Activated CD8-positive, alpha-beta memory T cell treated with anti-CD3 and anti-CD28 coated beads, Interleukin-2, amount 50 U/mL, for 24 hours (primary cell): Measurements from ENCODE around the gene PNPLA2.

Source experiments
- DNase-seq: peaks from one replicate; pipeline ENCODE4 v3.0.0-alpha.2; 2020; ENCODE audit errors: extremely low read depth

PNPLA2 gene

DNA sequence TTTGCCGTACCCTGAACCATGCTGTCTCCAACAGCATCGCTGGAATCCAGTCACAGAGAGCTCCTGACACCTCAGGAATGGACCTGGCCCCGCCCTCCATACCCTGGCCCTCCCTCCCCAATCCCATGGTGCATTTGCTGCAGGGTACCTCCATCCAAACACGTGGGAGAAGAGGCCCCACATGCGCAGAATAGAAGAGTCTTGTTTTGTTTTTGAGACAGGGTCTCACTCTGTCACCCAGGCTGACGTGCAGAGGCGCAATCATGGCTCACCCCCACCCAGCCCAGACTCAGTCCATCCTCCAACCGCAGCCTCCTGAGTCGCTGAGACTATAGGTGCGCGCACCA lies 2.3 kb upstream of the PNPLA2 start:
- no peak for DNase-seq

DNA sequence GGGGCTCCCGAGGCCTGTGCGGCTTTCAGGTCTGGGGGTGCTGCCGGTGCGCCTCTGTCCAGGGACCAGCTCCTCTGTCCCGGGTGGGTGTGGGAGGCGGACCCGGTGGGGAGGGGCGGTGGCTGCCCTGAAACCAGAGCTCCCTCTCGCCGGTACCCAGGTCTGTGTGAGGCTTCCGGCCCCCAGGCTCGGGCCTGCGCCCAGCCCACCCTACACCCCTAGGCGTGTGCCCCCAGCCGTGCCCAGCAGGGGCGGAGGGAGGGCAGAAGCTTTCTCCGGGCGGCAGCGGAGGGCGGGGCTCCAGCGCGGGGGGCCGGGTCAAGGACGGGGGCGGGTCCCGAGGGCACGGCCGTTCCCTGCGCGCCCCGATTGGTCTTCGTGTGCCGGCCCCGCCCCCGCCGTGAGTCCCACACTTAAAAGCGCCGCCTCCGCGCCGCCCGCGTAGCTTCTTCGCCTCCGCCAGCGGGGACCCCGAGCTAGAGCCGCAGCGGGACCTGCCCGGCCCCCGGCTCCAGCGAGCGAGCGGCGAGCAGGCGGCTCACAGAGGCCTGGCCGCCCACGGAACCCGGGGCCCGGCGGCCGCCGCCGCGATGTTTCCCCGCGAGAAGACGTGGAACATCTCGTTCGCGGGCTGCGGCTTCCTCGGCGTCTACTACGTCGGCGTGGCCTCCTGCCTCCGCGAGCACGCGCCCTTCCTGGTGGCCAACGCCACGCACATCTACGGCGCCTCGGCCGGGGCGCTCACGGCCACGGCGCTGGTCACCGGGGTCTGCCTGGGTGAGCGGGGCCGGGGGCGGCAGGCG lies 616 bp downstream of the PNPLA2 start:
- peak; percentile 65 for DNase-seq

DNA sequence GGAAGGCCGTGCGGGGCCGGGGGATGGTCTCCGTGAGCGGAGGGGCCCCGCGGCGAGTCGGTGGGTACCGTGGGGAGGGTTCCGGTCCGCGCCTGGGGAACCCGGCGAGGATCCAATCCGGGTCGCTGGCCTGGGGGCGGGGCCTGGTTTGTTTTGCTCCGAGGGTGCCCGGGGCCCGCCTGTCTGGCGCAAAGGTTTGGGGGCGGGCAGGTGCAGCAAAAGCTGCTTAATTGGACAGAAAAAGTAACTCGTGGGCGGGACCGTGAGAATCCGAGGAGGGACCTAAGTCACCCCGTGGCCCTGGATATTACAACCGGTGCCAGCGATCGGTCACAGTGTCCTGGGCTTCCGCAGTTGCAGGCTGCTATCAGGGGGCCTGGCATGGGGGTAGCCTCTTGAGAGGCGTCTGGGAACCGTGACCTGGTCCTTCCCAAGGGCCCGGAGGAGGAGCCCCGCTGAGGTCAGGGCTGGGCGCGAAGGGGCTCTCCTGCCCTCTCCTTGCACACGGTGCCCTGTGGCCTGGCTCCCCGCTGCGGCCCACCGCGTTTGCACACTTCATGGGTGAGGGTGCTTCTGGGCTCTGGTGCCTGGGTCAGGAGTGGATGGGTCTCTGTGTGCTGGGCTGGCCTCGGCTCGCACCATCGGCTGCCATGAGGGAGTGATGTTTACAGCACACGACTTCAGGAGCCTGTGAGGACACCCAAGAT lies 1.4 kb downstream of the PNPLA2 start:
- peak; percentile 73 for DNase-seq

DNA sequence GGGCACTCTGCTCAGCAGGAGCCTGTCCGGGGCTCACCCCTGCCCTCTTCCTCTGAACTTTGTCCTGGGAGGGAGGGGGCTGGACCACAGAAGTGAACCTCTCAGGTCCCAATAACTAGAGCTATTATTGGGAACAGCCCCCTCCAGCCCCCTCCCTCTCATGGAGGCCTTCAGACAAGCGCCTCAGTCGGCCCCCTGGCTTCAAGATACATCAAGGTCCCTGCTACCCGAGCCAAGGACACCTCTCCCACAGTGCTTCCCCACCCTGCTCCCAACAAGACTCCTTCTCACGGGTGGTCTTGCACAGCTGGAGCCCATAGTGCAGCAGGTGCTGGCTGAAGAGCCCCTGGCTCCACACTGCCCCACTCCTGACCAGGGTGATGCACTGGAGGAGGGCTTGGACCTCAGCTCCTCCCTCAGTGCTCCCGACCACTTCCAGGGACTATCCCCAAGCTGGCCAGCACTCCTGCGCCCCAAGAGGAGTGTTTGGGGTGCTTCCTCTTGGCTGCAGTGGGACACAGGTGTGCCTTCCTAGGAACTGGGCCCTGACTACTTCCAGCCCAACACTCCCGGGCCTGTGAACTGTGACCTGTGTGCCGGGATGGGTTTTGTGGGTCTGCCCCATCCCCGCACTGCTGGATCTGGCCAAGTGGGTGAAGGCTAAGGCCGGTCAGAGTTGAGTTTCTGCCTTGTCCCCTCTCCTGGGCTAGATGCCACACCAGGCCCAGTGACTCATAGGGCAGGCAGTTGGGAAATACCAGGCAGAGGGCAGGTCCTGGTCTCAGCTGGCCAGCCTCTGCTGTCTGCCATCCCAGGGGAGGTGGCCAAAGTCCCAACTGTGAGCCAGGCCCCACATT lies 2.2 kb downstream of the PNPLA2 start:
- no peak for DNase-seq

DNA sequence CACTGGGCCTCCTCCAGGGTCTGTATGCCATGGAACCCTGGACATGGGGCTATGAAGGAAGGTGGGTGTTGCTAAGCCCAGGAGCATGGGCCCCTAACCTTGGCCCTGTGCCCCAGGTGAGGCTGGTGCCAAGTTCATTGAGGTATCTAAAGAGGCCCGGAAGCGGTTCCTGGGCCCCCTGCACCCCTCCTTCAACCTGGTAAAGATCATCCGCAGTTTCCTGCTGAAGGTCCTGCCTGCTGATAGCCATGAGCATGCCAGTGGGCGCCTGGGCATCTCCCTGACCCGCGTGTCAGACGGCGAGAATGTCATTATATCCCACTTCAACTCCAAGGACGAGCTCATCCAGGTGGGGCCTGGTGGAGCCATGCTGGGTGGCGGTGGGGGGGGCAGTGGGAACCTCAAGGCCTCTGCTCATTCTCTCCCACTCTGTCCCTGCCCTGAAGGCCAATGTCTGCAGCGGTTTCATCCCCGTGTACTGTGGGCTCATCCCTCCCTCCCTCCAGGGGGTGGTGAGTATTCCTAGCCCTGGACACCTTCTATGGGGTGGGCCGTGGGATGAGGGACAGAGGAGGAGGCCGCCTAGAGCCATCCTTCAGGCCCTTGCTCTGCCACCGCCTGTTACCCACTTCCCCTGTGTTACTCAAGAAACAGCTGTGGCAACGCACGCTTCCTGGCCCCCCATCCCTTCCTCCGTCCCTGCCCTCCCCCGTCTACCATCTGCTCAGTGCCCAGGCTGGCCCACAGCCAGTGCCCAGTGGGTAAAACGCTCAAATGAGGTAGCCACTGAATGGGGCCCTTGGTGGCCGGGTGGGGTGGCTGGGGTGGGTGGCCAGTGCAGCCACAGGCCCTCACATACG lies 3.0 kb downstream of the PNPLA2 start:
- DNase-seq, result no peak

DNA sequence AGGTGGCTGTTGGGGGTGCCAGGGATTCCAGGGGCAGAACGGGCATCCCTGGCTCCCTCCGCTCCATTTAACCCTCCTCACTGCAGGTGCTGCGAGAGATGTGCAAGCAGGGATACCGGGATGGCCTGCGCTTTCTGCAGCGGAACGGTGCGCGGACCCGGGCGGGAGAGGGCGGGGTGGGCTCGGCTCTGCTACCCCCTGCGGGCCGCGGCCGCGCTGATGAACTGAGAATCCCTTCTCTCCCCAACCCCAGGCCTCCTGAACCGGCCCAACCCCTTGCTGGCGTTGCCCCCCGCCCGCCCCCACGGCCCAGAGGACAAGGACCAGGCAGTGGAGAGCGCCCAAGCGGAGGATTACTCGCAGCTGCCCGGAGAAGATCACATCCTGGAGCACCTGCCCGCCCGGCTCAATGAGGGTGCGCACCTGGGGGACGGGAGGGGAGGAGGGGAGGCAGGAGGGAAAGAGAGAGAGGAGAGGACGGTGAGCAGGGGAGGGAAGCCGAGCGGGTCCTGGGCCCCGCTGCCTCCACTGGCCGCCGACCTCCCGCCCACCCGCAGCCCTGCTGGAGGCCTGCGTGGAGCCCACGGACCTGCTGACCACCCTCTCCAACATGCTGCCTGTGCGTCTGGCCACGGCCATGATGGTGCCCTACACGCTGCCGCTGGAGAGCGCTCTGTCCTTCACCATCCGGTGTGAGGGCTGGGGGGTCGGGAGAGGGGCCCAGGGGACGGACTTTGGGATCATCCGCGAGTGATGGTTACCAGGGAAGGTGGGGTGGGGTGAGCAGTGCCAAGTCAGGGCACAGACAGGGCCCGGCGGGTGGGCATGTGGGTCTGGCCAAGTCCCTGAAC lies 5.0 kb downstream of the PNPLA2 start:
- no peak for DNase-seq

DNA sequence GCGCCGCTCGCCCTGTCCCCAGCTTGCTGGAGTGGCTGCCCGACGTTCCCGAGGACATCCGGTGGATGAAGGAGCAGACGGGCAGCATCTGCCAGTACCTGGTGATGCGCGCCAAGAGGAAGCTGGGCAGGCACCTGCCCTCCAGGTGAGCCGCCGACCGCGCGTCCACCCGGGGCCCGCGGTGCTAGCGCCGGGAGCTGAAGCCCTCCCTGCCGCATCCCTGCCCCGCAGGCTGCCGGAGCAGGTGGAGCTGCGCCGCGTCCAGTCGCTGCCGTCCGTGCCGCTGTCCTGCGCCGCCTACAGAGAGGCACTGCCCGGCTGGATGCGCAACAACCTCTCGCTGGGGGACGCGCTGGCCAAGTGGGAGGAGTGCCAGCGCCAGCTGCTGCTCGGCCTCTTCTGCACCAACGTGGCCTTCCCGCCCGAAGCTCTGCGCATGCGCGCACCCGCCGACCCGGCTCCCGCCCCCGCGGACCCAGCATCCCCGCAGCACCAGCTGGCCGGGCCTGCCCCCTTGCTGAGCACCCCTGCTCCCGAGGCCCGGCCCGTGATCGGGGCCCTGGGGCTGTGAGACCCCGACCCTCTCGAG lies 5.7 kb downstream of the PNPLA2 start:
- no peak for DNase-seq

DNA sequence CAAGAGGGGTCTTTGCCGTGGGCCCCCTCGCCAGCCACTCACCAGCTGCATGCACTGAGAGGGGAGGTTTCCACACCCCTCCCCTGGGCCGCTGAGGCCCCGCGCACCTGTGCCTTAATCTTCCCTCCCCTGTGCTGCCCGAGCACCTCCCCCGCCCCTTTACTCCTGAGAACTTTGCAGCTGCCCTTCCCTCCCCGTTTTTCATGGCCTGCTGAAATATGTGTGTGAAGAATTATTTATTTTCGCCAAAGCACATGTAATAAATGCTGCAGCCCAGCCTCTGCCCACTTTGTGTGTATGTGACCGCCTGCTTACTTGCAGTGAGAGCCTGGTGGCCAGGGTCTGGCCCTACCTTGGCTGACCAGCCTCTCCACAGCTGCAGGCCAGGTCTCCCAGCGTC lies 6.2 kb downstream of the PNPLA2 start:
- DNase-seq, result no peak

DNA sequence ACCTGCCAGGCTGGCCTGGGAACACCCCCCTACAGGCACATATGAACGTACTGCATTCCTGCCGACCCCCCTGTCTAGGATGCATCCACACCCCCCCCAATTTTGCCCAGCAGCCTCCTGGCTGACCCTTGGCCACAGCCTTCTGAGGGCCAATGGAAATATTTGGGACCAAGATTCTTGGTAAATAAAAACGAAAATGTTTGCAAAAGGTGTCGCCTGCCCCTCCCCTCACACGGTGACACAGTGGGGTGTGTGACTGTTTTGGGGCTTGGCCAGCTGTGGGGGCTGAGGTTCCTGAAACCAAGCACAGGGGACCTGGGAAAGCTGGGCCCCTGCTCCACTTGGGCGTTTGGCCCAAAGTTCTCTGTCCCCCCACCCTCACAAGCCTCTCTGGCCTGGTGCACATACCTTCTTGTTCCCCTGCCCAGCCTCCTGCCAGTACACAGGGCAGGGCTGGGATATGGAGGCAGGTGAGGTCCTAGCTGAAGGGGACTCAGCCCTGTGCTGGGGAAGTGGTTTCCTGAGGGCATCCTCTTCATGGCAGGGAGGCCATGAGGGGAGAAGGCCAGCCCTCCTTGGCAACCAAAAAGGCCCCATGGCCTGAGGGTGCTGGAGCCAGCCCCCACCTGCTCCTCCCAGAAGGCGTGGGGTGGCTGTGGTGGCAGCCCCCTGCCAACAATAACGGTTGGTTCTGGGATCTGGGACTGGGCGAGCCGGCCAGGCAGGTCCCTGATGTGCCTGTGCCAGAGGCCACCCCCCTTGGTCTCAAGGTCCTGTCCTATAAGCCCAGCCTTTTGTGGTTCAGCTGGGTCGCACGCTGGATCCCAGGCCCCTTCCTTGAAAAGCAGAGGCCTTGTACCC lies 6.9 kb downstream of the PNPLA2 start:
- DNase-seq, result no peak

DNA sequence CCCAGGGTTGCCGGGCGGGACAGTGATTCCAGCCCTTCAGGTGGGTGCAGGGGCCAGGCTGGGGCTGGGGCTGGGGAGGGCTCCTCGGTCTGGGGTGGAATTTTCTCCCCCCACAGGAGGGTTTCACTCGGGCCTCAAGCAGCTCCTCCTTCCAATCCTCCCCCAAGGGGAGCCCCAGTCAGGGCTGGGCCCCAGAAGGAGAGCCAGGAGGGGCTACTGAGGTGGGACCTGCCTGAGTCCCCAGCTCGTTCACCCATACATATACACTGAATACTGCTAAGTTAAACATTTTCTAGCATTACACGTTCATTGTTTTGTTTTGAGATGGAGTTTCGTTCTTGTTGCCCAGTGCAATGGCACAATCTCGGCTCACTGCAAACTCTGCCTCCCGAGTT lies 7.5 kb downstream of the PNPLA2 start:
- DNase-seq, result no peak

DNA sequence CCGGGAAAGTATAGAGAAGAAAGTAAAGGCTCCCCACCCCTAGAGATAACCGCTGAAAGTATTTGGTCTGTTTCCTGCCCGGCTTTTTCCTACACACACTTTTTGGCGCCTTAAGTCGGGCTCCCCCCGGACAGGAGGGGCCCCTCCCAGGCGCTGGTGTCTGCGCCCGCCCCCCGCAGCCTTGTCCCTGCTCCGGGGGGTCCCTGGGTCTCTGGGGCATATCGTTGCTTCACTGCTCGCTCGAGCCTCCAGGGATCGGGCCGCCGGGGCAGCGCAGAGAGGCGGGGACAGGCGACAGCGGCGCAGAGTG lies 8.1 kb downstream of the PNPLA2 start:
- DNase-seq, result no peak

DNA sequence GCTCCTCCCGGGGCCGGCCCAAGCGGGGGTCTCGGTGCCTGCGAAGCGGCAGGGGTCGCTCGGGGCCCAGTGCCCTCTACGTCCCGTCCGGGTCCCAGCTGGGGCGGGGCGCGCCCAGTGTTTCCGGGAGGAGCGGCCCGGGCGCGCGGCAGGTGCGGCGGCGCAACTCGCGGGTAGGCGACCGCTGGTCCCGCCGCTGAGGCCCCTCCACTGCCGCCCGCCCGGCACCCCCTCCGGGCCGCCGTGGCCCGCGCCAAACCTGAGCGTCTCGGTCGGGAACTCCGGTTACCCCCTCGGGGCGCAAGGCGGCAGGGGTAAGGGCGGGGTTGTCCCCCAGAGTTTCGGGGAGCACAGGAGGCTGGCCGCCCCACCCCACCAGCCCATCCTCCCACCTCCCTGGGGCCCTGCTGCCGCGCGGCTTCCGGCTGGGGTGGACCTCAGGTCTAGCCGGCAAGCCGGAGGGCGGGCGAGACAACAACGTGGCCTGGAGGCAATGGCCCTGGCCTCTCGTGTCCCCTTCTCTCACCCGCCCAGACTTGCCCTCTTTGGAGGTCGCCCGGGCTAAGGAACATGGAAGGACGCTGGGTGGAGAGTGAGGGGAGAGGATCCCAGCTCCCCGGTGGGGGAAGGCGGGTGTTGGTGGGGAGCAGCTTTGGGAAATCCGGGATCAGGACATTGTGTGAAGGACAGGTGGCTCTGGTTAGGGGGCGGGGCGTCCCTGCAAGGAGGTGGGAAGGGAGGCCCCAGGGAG lies 8.6 kb downstream of the PNPLA2 start:
- DNase-seq, result no peak

DNA sequence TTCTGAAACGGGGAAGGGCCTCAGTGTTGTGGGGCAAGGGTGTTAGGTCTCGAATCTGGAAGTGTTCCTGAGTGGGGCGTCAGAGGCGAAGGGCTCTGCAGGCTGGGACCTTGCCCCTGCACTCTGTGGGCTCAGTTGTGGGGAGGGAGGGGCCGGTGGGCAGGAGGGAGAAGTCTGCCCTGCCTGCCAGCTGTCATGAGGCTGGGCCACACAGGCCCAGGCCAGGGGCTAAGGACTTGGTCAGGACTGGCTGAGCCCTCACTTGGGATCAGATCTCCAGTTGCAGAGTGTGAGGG lies 9.1 kb downstream of the PNPLA2 start, which contains the start of gene CRACR2B:
Gene CRACR2B, plus strand, starts transcription at position 23 of the 296 bp plus-strand sequence. CDS start 689 bp downstream, outside the sequence.
- no peak for DNase-seq

DNA sequence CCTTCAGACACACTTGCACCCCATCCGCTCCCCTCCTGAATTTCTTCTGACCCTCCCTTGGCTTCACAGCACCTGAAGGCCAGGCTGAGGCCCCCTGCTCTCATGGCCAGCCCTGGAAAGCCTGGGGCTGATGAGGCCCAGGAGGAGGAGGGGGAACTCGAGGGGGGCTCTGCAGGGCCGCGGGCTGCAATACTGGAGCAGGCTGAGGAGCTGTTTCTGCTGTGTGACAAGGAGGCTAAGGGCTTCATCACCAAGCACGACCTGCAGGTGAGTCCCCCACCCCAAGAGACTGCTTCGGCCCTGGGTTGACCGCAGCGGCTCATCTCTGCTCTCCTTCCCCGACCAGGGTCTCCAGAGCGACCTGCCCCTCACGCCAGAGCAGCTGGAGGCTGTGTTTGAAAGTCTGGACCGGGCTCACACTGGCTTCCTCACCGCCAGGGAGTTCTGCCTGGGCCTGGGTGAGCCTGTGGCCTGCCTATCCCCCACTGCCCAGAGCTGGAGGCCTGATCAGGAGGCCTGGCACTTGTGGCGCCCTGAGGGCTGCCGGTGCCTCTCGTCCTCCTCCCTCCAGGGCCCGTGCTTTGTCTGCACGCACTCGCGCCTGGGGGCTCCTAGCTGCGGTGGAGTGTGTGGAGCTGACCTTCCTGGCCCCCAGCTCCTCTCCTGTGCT lies 9.9 kb downstream of the PNPLA2 start:
- DNase-seq, result no peak

DNA sequence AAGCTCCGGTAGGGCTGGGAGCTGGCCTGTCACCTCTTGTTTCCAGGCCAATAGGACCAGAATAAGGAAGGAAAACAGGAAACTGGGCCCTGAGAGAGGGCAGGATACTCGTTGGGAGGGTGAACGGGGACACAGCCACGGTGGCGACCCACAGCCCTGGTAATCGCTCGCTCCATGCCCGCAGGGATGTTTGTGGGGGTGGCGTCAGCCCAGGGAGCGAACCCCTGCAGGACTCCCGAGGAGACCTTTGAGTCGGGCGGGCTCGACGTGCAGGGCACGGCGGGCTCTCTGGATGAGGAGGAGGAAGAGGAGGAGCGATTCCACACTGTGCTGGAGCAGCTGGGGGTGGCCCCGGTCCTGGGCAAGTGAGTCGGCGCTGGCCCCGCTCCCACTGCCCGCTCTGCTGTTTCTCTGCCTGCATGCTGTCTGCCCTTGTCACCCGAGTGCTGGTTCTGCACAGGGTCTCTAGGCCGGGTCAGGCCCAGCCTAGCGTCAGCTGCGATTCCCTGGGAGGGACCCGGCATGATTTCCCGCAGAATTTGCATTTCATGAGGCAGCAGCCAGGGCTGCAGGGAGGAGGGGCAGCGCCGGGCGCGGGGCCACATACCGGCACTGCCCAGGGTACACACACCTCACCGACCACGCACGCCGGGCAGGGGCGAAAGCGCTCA lies 10.6 kb downstream of the PNPLA2 start:
- DNase-seq, result no peak

DNA sequence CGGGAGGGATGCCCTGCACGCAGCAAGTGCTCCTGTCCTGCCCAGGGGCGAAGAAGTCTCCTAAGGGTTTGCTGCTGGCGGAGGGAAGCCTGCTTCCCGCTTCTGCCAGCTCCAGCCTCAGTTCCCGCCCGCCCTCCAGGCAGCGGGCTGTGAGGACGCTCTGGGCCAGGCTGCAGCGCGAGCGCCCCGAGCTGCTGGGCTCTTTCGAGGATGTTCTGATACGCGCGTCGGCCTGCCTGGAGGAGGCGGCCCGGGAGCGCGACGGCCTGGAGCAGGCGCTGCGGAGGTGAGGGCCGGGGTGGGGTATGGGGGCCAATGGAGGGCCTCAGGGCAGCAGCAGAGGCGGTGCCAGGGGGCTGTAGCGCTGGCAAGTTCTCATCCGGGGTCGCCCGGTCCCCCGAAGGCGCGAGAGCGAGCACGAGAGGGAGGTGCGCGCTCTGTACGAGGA lies 11.2 kb downstream of the PNPLA2 start:
- DNase-seq, result no peak

DNA sequence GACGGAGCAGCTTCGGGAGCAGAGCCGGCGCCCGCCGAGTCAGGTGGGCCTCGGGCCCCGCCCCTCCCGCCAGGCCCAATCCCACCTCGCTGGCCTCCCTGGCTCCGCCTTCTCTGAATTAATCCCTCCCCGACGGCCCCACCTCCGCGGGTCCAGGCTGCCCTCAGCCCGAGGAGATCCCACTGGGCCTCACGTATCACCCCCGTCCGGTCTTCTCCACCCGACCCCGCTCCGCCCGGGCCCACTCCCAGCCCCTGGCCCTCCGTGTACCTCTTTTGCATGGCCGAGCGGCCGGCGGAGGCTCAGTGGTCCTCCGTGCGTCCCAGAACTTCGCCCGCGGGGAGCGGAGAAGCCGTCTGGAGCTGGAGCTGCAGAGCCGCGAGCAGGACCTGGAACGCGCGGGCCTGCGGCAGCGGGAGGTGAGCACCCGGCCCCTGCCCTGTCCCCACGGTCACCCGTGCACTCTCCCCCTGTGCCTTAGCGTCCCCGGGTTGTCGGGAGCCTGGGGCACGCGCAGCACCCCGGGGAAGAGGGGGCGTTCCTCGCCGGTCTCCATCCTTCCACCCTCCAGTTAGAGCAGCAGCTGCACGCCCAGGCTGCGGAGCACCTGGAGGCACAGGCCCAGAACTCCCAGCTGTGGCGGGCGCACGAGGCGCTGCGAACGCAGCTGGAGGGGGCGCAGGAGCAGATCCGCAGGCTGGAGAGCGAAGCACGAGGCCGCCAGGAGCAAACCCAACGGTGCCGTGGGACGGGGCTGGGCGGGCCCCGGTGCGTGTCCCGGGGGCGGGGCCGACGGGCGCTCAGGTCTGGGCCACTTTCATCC lies 11.8 kb downstream of the PNPLA2 start:
- DNase-seq, result no peak
